Liver (tissue), 9 donors: Measurements from ENCODE around the gene CA10. TPM values are rescaled to one million over a fixed set of nuclear protein-coding genes. Genes with fewer than 3 reads are reported as not detected.

Experiments
- DNase-seq: peaks from one replicate; pipeline ENCODE4 v3.0.0-alpha.2; 2017; ENCODE audit warnings: low spot score
- H3K27ac ChIP-seq, 2 donors: one replicate each; pipeline ENCODE4 v1.7.0; 2013; ENCODE audit warnings: inconsistent platforms in 2 of 2, low read length in 2 of 2, control low read depth in 1 of 2, low read depth in 1 of 2, mild to moderate bottlenecking in 1 of 2
- H3K27me3 ChIP-seq, 4 donors: one replicate each; pipeline versions ENCODE4 v1.6.1 to v1.7.0; 2013; ENCODE audit warnings: low read length in 3 of 4, inconsistent platforms in 1 of 4, mild to moderate bottlenecking in 1 of 4, moderate library complexity in 1 of 4; ENCODE audit not compliant: control insufficient read depth in 4 of 4, insufficient read depth in 4 of 4
- H3K36me3 ChIP-seq, 4 donors: one replicate each; pipeline versions ENCODE4 v1.6.1 to v1.7.0; 2013; ENCODE audit warnings: low read length in 3 of 4, mild to moderate bottlenecking in 3 of 4, low read depth in 1 of 4, moderate library complexity in 1 of 4; ENCODE audit not compliant: control insufficient read depth in 4 of 4, insufficient read depth in 3 of 4
- H3K4me1 ChIP-seq, 4 donors: one replicate each; pipeline versions ENCODE4 v1.6.1 to v1.7.0; 2013; ENCODE audit warnings: low read length in 3 of 4, mild to moderate bottlenecking in 3 of 4, moderate library complexity in 1 of 4; ENCODE audit not compliant: control insufficient read depth in 4 of 4, insufficient read depth in 4 of 4
- H3K4me3 ChIP-seq, 3 donors: one replicate each; pipeline versions ENCODE4 v1.6.1 to v1.7.0; 2013; ENCODE audit warnings: low read length in 3 of 3, control low read depth in 1 of 3, low read depth in 1 of 3, mild to moderate bottlenecking in 1 of 3
- H3K9ac ChIP-seq, 2 donors: one replicate each; pipeline ENCODE4 v1.7.0; 2013; ENCODE audit warnings: low read length in 2 of 2, mild to moderate bottlenecking in 2 of 2, moderate library complexity in 2 of 2, control low read depth in 1 of 2, low read depth in 1 of 2
- H3K9me3 ChIP-seq, 4 donors: one replicate each; pipeline versions ENCODE4 v1.6.1 to v1.7.0; 2013; ENCODE audit warnings: low read length in 3 of 4; ENCODE audit not compliant: control insufficient read depth in 4 of 4
- ATF3 ChIP-seq: IDR thresholded peaks from 2 replicates; pipeline ENCODE4 v1.6.1; 2016; ENCODE audit warnings: antibody characterized with exemption
- CTCF ChIP-seq: fragments of 150-350 bp; IDR thresholded peaks from 2 replicates; pipeline ENCODE4 v1.5.1; 2017; ENCODE audit warnings: improper control_type of control experiment, low read depth, low read length; ENCODE audit not compliant: missing input control
- EGR1 ChIP-seq, 2 donors: IDR thresholded peaks; 2 replicates each; pipeline ENCODE4 v1.6.1; 2016 to 2018; ENCODE audit warnings: antibody characterized with exemption in 2 of 2, low read depth in 2 of 2
- FOXA1 ChIP-seq: IDR thresholded peaks from 2 replicates; pipeline ENCODE4 v1.6.1; 2016; ENCODE audit warnings: antibody characterized with exemption
- FOXA2 ChIP-seq: IDR thresholded peaks from 2 replicates; pipeline ENCODE4 v1.6.1; 2016; ENCODE audit warnings: antibody characterized with exemption
- GABPA ChIP-seq, 2 donors: IDR thresholded peaks in 1 of 2; conservative IDR thresholded peaks in 1 of 2; 2 replicates each; pipeline ENCODE4 v1.6.1; 2016; ENCODE audit warnings: antibody characterized with exemption in 2 of 2, mild to moderate bottlenecking in 1 of 2, moderate library complexity in 1 of 2
- HNF4A ChIP-seq, 2 donors: conservative IDR thresholded peaks; 2 replicates each; pipeline ENCODE4 v1.6.1; 2016; ENCODE audit warnings: antibody characterized with exemption in 2 of 2, mild to moderate bottlenecking in 2 of 2
- HNF4G ChIP-seq: IDR thresholded peaks from 2 replicates; pipeline ENCODE4 v1.6.1; 2016; ENCODE audit warnings: antibody characterized with exemption
- JUND ChIP-seq, 2 donors: IDR thresholded peaks; 2 replicates each; pipeline ENCODE4 v1.6.1; 2016; ENCODE audit warnings: antibody characterized with exemption in 2 of 2
- MAX ChIP-seq: IDR thresholded peaks from 2 replicates; pipeline ENCODE4 v1.6.1; 2016; ENCODE audit warnings: antibody characterized with exemption
- NR2F2 ChIP-seq: IDR thresholded peaks from 2 replicates; pipeline ENCODE4 v1.6.1; 2016; ENCODE audit warnings: antibody characterized with exemption
- RAD21 ChIP-seq, 2 donors: IDR thresholded peaks; 2 replicates each; pipeline ENCODE4 v1.6.1; 2016; ENCODE audit warnings: antibody characterized with exemption in 2 of 2, mild to moderate bottlenecking in 2 of 2
- REST ChIP-seq: IDR thresholded peaks from 2 replicates; pipeline ENCODE4 v1.6.1; 2016; ENCODE audit warnings: antibody characterized with exemption, mild to moderate bottlenecking
- RXRA ChIP-seq, 2 donors: IDR thresholded peaks; 2 replicates each; pipeline ENCODE4 v1.6.1; 2017 to 2018; ENCODE audit warnings: antibody characterized with exemption in 2 of 2, mild to moderate bottlenecking in 1 of 2
- SP1 ChIP-seq: IDR thresholded peaks from 2 replicates; pipeline ENCODE4 v1.6.1; 2018; ENCODE audit warnings: antibody characterized with exemption, mild to moderate bottlenecking
- TAF1 ChIP-seq: conservative IDR thresholded peaks from 2 replicates; pipeline ENCODE4 v1.6.1; 2016; ENCODE audit warnings: antibody characterized with exemption, mild to moderate bottlenecking
- YY1 ChIP-seq: IDR thresholded peaks from 2 replicates; pipeline ENCODE4 v1.6.1; 2016; ENCODE audit warnings: antibody characterized with exemption, mild to moderate bottlenecking
- ZBTB33 ChIP-seq: IDR thresholded peaks from 2 replicates; pipeline ENCODE4 v1.6.1; 2016; ENCODE audit warnings: antibody characterized with exemption
- whole genome bisulfite sequencing: extraction: QIAGEN DNeasy Blood & Tissue Kit; methylation state at CpG from one replicate; pipeline ENCODE4 v1.1.7; 2013; 5-methylcytosine and 5-hydroxymethylcytosine counted together
- polyA plus RNA-seq, 2 donors: library from polyadenylated mRNA; stranded (reverse) in 1 of 2; unstranded in 1 of 2; fragments of 200-250 nt in 1 of 2; fragments of >200 nt in 1 of 2; fragmentation: Nextera tagmentation in 1 of 2; extraction: Ambion mirVana in 1 of 2; gene quantifications; one replicate each; pipeline versions ENCODE4 v1.2.1 to v1.2.3, GENCODE V29; 2013 to 2015
- total RNA-seq, 2 donors: library from RNA; depleted of rRNA; stranded (reverse); fragments of >200 nt; gene quantifications; one replicate each; pipeline ENCODE4 v1.2.3, GENCODE V29; 2014
- donor health status: healthy.
- donor health status: healthy.
- donor health status: healthy.
- donor health status: healthy.
- donor health status: healthy.

The CA10 gene
- total and polyA plus RNA-seq, 4 donors: 0.05 TPM; not detected in 3

- no peak overlapping the region for H3K4me3 ChIP-seq
- no peak overlapping the region for H3K27ac ChIP-seq
- H3K27me3 ChIP-seq: peaks cover 0 to 3% (median 1%) of the 10 kb centered on the region in 4 donors
- 38% methylated on average over 3 of the region's 3 CpGs for WGBS
- no peaks in the 10 kb centered on the region for H3K4me1 ChIP-seq
- H3K9ac ChIP-seq: no peak overlapping the region
- H3K36me3 ChIP-seq: no peaks in the 10 kb centered on the region
- TF ChIP-seq REST: no peak
- TF ChIP-seq ZBTB33: no peak
- TF ChIP-seq FOXA1: no peak
- TF ChIP-seq YY1: no peak
- no peaks in the 10 kb centered on the region for H3K9me3 ChIP-seq
- no peak for DNase-seq
These were observed 302.7 kb downstream of the CA10 start for GRCh38 chr17:51855806-51856205.

- H3K4me1 ChIP-seq: no peaks in the 10 kb centered on the region
- no peak overlapping the region for H3K9ac ChIP-seq
- no peak overlapping the region for H3K4me3 ChIP-seq
- no peaks in the 10 kb centered on the region for H3K36me3 ChIP-seq
- no peak for DNase-seq
- peaks cover 0 to 7% (median 1%) of the 10 kb centered on the region in 4 donors for H3K27me3 ChIP-seq
- H3K27ac ChIP-seq: no peak overlapping the region
- no peaks in the 10 kb centered on the region for H3K9me3 ChIP-seq
- WGBS: 51% methylated on average over 5 of the region's 5 CpGs
- TF ChIP-seq ZBTB33 (no peak), SP1 (no peak), JUND (IDR thresholded peaks at IDR 0.05) (no peak), RAD21 (IDR thresholded peaks at IDR 0.05) (no peak), GABPA (IDR thresholded peaks at IDR 0.05 in 1 of 2, conservative IDR thresholded peaks at IDR 0.05 in 1 of 2) (no peak), NR2F2 (no peak), MAX (no peak), FOXA2 (no peak), HNF4A (conservative IDR thresholded peaks at IDR 0.05) (no peak), REST (no peak), EGR1 (IDR thresholded peaks at IDR 0.05; ENCODE audit: low read depth in 2 of 2) (no peak), RXRA (IDR thresholded peaks at IDR 0.05) (no peak), YY1 (no peak), CTCF (no peak), ATF3 (no peak), FOXA1 (no peak), HNF4G (no peak), TAF1 (no peak)
These were observed 304.7 kb downstream of the CA10 start for GRCh38 chr17:51853857-51854256.
